DOHH2 (cell line): ENCODE measurements around the gene PLS3.

Experiments
- H3F3A ChIP-seq: fragments of 200-600 bp; sonication (generic), shearing (Covaris generic); 2 replicates; pipeline ENCODE4 v1.6.0; 2016; ENCODE audit warnings: antibody characterized with exemption, mild to moderate bottlenecking; ENCODE audit not compliant: control insufficient read depth, insufficient read depth
- H3K27ac ChIP-seq: fragments of 200-600 bp; sonication (generic); 2 replicates; pipeline ENCODE4 v1.5.1; 2014; ENCODE audit warnings: low read depth, mild to moderate bottlenecking, low read length, moderate library complexity
- H3K27me3 ChIP-seq: fragments of 200-600 bp; sonication (generic); 2 replicates; pipeline ENCODE4 v1.6.1; 2014; ENCODE audit warnings: mild to moderate bottlenecking, low read length, mixed read lengths; ENCODE audit not compliant: control insufficient read depth
- H3K36me3 ChIP-seq: fragments of 200-600 bp; sonication (generic); 2 replicates; pipeline ENCODE4 v1.6.1; 2014; ENCODE audit warnings: mild to moderate bottlenecking, low read length, moderate library complexity, mixed read lengths; ENCODE audit not compliant: control insufficient read depth
- H3K4me1 ChIP-seq: fragments of 200-600 bp; sonication (generic); 2 replicates; pipeline ENCODE4 v1.6.1; 2014; ENCODE audit warnings: mild to moderate bottlenecking, low read length, mixed read lengths; ENCODE audit not compliant: control insufficient read depth
- H3K4me2 ChIP-seq: fragments of 200-600 bp; sonication (generic); 2 replicates; pipeline ENCODE4 v1.6.0; 2014; ENCODE audit warnings: mild to moderate bottlenecking, low read length, moderate library complexity
- H3K4me3 ChIP-seq: fragments of 200-600 bp; sonication (generic); 2 replicates; pipeline ENCODE4 v1.5.1; 2014; ENCODE audit warnings: mild to moderate bottlenecking, low read length, mixed read lengths
- H3K79me2 ChIP-seq: fragments of 200-600 bp; sonication (generic); 2 replicates; pipeline ENCODE4 v1.6.1; 2014; ENCODE audit warnings: mild to moderate bottlenecking, low read length, mixed read lengths; ENCODE audit not compliant: control insufficient read depth
- H3K9me2 ChIP-seq: fragments of 200-600 bp; sonication (generic); replicated peaks from 2 replicates; pipeline ENCODE4 v1.6.1; 2014; ENCODE audit warnings: mild to moderate bottlenecking, low read length, mixed read lengths; ENCODE audit not compliant: control insufficient read depth
- H3K9me3 ChIP-seq: fragments of 200-600 bp; sonication (generic); 2 replicates; pipeline ENCODE4 v1.6.1; 2014; ENCODE audit warnings: antibody characterized with exemption, low read length, mixed read lengths; ENCODE audit not compliant: control insufficient read depth, insufficient read depth
- H4K20me1 ChIP-seq: fragments of 200-600 bp; sonication (generic); 2 replicates; pipeline ENCODE4 v1.6.0; 2014; ENCODE audit warnings: low read depth, mild to moderate bottlenecking, antibody characterized with exemption, low read length, moderate library complexity; ENCODE audit not compliant: control insufficient read depth, insufficient read depth
- CTCF ChIP-seq: fragments of 200-600 bp; sonication (generic); IDR thresholded peaks from one replicate; pipeline ENCODE4 v1.5.1; 2014; ENCODE audit warnings: antibody characterized with exemption, mild to moderate bottlenecking, low read depth, low read length; ENCODE audit not compliant: poor library complexity, severe bottlenecking
- EZH2phosphoT487 ChIP-seq: fragments of 200-600 bp; sonication (generic); IDR thresholded peaks from 2 replicates; pipeline ENCODE4 v1.6.1; 2017; ENCODE audit warnings: borderline replicate concordance, mild to moderate bottlenecking, antibody characterized with exemption, low read length, moderate library complexity, mixed read lengths

The PLS3 gene

GRCh38 chrX:115689931-115690330, 129.0 kb downstream of the PLS3 start:
- Histone ChIP-seq H4K20me1 (no peaks in the 10 kb centered on the region), H3K4me2 (no peak overlapping the region), H3K27me3 (no peaks in the 10 kb centered on the region), H3K9me3 (no peaks in the 10 kb centered on the region), H3K27ac (no peak overlapping the region), H3K4me3 (no peak overlapping the region), H3K4me1 (no peaks in the 10 kb centered on the region), H3K9me2 (no peaks in the 10 kb centered on the region), H3K36me3 (no peaks in the 10 kb centered on the region), H3K79me2 (no peaks in the 10 kb centered on the region), H3F3A (no peaks in the 10 kb centered on the region)
- TF ChIP-seq EZH2phosphoT487 (no peak), CTCF (no peak)

- Histone ChIP-seq H3K4me1 (no peaks in the 10 kb centered on the region), H3K36me3 (no peaks in the 10 kb centered on the region), H3K9me2 (no peaks in the 10 kb centered on the region), H3K27ac (no peak overlapping the region), H4K20me1 (no peaks in the 10 kb centered on the region), H3K27me3 (no peaks in the 10 kb centered on the region), H3K4me2 (no peak overlapping the region), H3K79me2 (no peaks in the 10 kb centered on the region), H3F3A (no peaks in the 10 kb centered on the region), H3K9me3 (no peaks in the 10 kb centered on the region), H3K4me3 (no peak overlapping the region)
- peak; percentile 60 for TF ChIP-seq CTCF
- TF ChIP-seq EZH2phosphoT487, result no peak
These were observed 129.7 kb downstream of the PLS3 start for GRCh38 chrX:115690511-115691216.

GRCh38 chrX:115693476-115693875, 132.5 kb downstream of the PLS3 start:
- no peaks in the 10 kb centered on the region for H3F3A ChIP-seq
- H4K20me1 ChIP-seq, result no peaks in the 10 kb centered on the region
- H3K4me1 ChIP-seq, result no peaks in the 10 kb centered on the region
- H3K36me3 ChIP-seq, result no peaks in the 10 kb centered on the region
- no peak overlapping the region for H3K4me2 ChIP-seq
- H3K27ac ChIP-seq, result no peak overlapping the region
- H3K79me2 ChIP-seq, result no peaks in the 10 kb centered on the region
- H3K9me3 ChIP-seq, result no peaks in the 10 kb centered on the region
- TF ChIP-seq CTCF, result no peak
- no peak for TF ChIP-seq EZH2phosphoT487
- no peaks in the 10 kb centered on the region for H3K27me3 ChIP-seq
- H3K9me2 ChIP-seq, result no peaks in the 10 kb centered on the region
- no peak overlapping the region for H3K4me3 ChIP-seq
